SK-N-SH (cell line): ENCODE data around the gene NRG3.

Experiments
- CHD2 ChIP-seq: fragments of 150-350 bp; IDR thresholded peaks from 2 replicates; pipeline ENCODE4 v1.6.1; 2018; ENCODE audit warnings: low read length; ENCODE audit not compliant: partially characterized antibody
- ELF1 ChIP-seq: IDR thresholded peaks from 2 replicates; pipeline ENCODE4 v1.4.0; 2012
- EP300 ChIP-seq, 2 experiments: IDR thresholded peaks; 2 replicates each; pipeline versions ENCODE4 v1.4.0 to v1.6.1; 2012; ENCODE audit warnings: borderline replicate concordance in 1 of 2, low read depth in 1 of 2, low read length in 1 of 2
- FOXJ3 ChIP-seq: sonication (generic); formaldehyde crosslinking; IDR thresholded peaks from 2 replicates; pipeline ENCODE4 v1.5.1; 2020; ENCODE audit warnings: mild to moderate bottlenecking, missing genetic modification reagents
- FOXM1 ChIP-seq: IDR thresholded peaks from 2 replicates; pipeline ENCODE4 v1.4.0; 2012; ENCODE audit warnings: low read depth, mild to moderate bottlenecking
- POLR2AphosphoS5 ChIP-seq: IDR thresholded peaks from 2 replicates; pipeline ENCODE4 v1.6.1; 2012; ENCODE audit warnings: low read depth, low read length
- RAD21 ChIP-seq: IDR thresholded peaks from 2 replicates; pipeline ENCODE4 v1.6.1; 2012; ENCODE audit warnings: mild to moderate bottlenecking, low read length
- TAF1 ChIP-seq: IDR thresholded peaks from 2 replicates; pipeline ENCODE4 v1.6.1; 2012; ENCODE audit warnings: low read depth, mild to moderate bottlenecking, low read length, moderate library complexity, borderline replicate concordance
- YY1 ChIP-seq: IDR thresholded peaks from 2 replicates; pipeline ENCODE4 v1.4.0; 2012; ENCODE audit warnings: low read depth, mild to moderate bottlenecking
- TF ChIP-seq, protein P1 (sequence below): fragments of 200-600 bp; sonication (generic); IDR thresholded peaks from 2 replicates; pipeline ENCODE4 v1.6.1; 2017; ENCODE audit warnings: antibody characterized with exemption, mild to moderate bottlenecking, moderate library complexity
- TF ChIP-seq, protein P2 (sequence below): IDR thresholded peaks from 2 replicates; pipeline ENCODE4 v1.4.0; 2012; ENCODE audit warnings: low read depth

DNA sequence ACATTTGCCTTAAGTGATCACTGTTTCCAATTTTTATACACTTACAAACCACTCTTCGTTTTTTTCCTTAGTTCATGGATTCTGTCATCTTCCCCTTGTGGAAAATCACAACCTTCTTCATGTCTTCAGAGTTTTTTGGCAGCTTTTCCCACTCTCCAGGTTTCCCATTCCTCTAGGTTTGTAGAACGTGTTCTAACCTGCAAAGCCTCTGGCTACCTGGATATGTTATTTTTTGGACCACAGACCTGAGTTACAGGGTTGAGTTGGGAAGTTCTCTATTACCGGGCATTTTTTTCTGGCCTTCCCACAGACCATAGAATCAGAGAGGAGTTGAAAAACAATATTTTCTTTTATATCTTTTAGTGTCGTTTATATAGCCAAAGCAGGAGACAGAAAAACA, 30.2 kb downstream of the NRG3 start:
- TF ChIP-seq FOXJ3 (CRISPR knock-in tag) (no peak), CHD2 (no peak), TAF1 (no peak), EP300 (IDR thresholded peaks at IDR 0.05; ENCODE audit: borderline replicate concordance in 1 of 2, low read depth in 1 of 2, low read length in 1 of 2) (no peak), YY1 (no peak), RAD21 (no peak), FOXM1 (no peak), ELF1 (no peak), POLR2AphosphoS5 (no peak)
- TF ChIP-seq, protein P1, sequence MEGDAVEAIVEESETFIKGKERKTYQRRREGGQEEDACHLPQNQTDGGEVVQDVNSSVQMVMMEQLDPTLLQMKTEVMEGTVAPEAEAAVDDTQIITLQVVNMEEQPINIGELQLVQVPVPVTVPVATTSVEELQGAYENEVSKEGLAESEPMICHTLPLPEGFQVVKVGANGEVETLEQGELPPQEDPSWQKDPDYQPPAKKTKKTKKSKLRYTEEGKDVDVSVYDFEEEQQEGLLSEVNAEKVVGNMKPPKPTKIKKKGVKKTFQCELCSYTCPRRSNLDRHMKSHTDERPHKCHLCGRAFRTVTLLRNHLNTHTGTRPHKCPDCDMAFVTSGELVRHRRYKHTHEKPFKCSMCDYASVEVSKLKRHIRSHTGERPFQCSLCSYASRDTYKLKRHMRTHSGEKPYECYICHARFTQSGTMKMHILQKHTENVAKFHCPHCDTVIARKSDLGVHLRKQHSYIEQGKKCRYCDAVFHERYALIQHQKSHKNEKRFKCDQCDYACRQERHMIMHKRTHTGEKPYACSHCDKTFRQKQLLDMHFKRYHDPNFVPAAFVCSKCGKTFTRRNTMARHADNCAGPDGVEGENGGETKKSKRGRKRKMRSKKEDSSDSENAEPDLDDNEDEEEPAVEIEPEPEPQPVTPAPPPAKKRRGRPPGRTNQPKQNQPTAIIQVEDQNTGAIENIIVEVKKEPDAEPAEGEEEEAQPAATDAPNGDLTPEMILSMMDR, result no peak
- TF ChIP-seq, protein P2, sequence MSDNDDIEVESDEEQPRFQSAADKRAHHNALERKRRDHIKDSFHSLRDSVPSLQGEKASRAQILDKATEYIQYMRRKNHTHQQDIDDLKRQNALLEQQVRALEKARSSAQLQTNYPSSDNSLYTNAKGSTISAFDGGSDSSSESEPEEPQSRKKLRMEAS, result no peak
